Esophagus squamous epithelium (tissue), 4 donors: Measurements from ENCODE around the gene KRTAP5-9.

ENCODE experiments used
- POLR2A ChIP-seq, 4 donors: fragments of 450-650 bp; IDR thresholded peaks; one replicate each; pipeline ENCODE4 v1.6.1; 2017; ENCODE audit warnings: antibody characterized with exemption in 4 of 4, mild to moderate bottlenecking in 4 of 4, moderate library complexity in 3 of 4
- TF ChIP-seq, protein P1 (sequence below), 6 experiments: fragments of 450-650 bp in 4 of 6; fragments of 200-600 bp in 2 of 6; sonication (generic) in 2 of 6; IDR thresholded peaks; one replicate each; pipeline ENCODE4 v1.5.1; 2016 to 2019; ENCODE audit warnings: antibody characterized with exemption in 6 of 6, mild to moderate bottlenecking in 4 of 6, moderate library complexity in 4 of 6

DNA sequence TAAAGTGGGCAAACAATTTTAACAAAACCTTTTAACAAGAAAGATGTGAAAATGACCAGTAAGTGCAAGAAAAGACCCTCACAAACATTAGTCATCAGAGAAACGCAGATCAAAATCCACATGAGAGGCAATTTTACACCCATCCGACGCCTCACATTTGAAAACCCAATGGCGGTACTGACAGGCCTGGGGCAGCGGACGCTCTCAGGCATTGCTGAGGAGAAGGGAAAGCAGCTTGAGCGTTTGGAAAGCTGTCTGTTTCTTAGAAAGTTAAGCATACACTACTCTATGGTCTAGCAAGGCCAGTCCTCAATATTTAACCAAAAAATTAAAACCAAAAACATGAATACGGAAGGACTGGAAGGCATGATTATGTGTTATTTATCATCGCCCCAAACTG lies 12.4 kb upstream of the KRTAP5-9 start:
- TF ChIP-seq POLR2A (IDR thresholded peaks at IDR 0.05) = no peak
- TF ChIP-seq, protein P1, sequence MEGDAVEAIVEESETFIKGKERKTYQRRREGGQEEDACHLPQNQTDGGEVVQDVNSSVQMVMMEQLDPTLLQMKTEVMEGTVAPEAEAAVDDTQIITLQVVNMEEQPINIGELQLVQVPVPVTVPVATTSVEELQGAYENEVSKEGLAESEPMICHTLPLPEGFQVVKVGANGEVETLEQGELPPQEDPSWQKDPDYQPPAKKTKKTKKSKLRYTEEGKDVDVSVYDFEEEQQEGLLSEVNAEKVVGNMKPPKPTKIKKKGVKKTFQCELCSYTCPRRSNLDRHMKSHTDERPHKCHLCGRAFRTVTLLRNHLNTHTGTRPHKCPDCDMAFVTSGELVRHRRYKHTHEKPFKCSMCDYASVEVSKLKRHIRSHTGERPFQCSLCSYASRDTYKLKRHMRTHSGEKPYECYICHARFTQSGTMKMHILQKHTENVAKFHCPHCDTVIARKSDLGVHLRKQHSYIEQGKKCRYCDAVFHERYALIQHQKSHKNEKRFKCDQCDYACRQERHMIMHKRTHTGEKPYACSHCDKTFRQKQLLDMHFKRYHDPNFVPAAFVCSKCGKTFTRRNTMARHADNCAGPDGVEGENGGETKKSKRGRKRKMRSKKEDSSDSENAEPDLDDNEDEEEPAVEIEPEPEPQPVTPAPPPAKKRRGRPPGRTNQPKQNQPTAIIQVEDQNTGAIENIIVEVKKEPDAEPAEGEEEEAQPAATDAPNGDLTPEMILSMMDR (IDR thresholded peaks at IDR 0.05) = no peak
